HepG2 (cell line): ENCODE results near the gene SURF2. TPM values are rescaled to one million over a fixed set of nuclear protein-coding genes. Genes with fewer than 3 reads are reported as not detected.

Experiments
- ATF1 ChIP-seq: IDR thresholded peaks from 2 replicates; pipeline ENCODE4 v1.6.1; 2016; ENCODE audit warnings: mild to moderate bottlenecking, control low read depth
- KLF9 ChIP-seq: IDR thresholded peaks from 2 replicates; pipeline ENCODE4 v1.6.1; 2016; ENCODE audit warnings: low read depth
- MTF2 ChIP-seq: sonication (generic); formaldehyde crosslinking; IDR thresholded peaks from 2 replicates; pipeline ENCODE4 v1.5.0; 2020; ENCODE audit warnings: missing genetic modification reagents, borderline replicate concordance
- MXI1 ChIP-seq: IDR thresholded peaks from 3 replicates; pipeline ENCODE4 v1.6.1; 2012; ENCODE audit warnings: low read depth, low read length, inconsistent platforms, borderline replicate concordance
- NCOA5 ChIP-seq: sonication (generic); formaldehyde crosslinking; IDR thresholded peaks from 2 replicates; pipeline ENCODE4 v1.4.0; 2020; ENCODE audit warnings: missing genetic modification reagents
- SUZ12 ChIP-seq: fragments of 150-350 bp; IDR thresholded peaks from 2 replicates; pipeline ENCODE4 v1.6.1; 2014; ENCODE audit warnings: low read depth, low read length
- ZBTB7B ChIP-seq: sonication (generic); formaldehyde crosslinking; IDR thresholded peaks from 2 replicates; pipeline ENCODE4 v1.4.0; 2020; ENCODE audit warnings: missing genetic modification reagents
- ZFP1 ChIP-seq: IDR thresholded peaks from 2 replicates; pipeline ENCODE4 v1.6.1; 2016
- ZNF326 ChIP-seq: sonication (generic); formaldehyde crosslinking; IDR thresholded peaks from 2 replicates; pipeline ENCODE4 v1.4.0; 2020; ENCODE audit warnings: missing genetic modification reagents, borderline replicate concordance
- polyA plus RNA-seq, 8 experiments: library from polyadenylated mRNA; depleted of rRNA in 3 of 8; stranded (reverse) in 7 of 8; unstranded in 1 of 8; fragments of >200 nt; fragmentation: Illumina TruSeq in 4 of 8; extraction: Trizol in 4 of 8; gene quantifications; 2 replicates each; pipeline versions ENCODE4 v1.2.1 to v1.2.3, GENCODE V29; 2011 to 2016; ENCODE audit warnings: low read depth in 4 of 8, missing spikeins in 1 of 8, mixed read lengths in 1 of 8; ENCODE audit not compliant: insufficient read depth in 1 of 8
- total RNA-seq, 5 experiments: library from RNA; depleted of rRNA; stranded (reverse); fragments of >200 nt; fragmentation: Illumina TruSeq; extraction: Trizol; gene quantifications; 2 replicates each; pipeline ENCODE4 v1.2.3, GENCODE V29; 2016; ENCODE audit warnings: low read depth in 1 of 5
- TF ChIP-seq, protein P1 (sequence below): sonication (generic); formaldehyde crosslinking; IDR thresholded peaks from 2 replicates; pipeline ENCODE4 v1.9.0; 2021; ENCODE audit warnings: missing genetic modification reagents, mild to moderate bottlenecking, borderline replicate concordance
- TF ChIP-seq, protein P2 (sequence below): IDR thresholded peaks from 2 replicates; pipeline ENCODE4 v1.6.1; 2016; ENCODE audit warnings: control low read depth
- TF ChIP-seq, protein P3 (sequence below): sonication (generic); formaldehyde crosslinking; IDR thresholded peaks from 2 replicates; pipeline ENCODE4 v1.4.0; 2020; ENCODE audit warnings: mild to moderate bottlenecking, missing genetic modification reagents, borderline replicate concordance
- TF ChIP-seq, protein P4 (sequence below), 2 experiments: fragments of 450-650 bp in 1 of 2; sonication (generic) in 1 of 2; formaldehyde crosslinking in 1 of 2; IDR thresholded peaks; 2 replicates each; pipeline versions ENCODE4 v1.6.1 to v1.8.0; 2016 to 2022; ENCODE audit warnings: antibody characterized with exemption in 1 of 2, mild to moderate bottlenecking in 1 of 2, missing genetic modification reagents in 1 of 2

Gene SURF2
- total and polyA plus RNA-seq, 2 of the 13 experiments (the other 11 are each of a cell fraction or from before 2014, with no cell fraction given) = 6.3 to 13.6 TPM

DNA sequence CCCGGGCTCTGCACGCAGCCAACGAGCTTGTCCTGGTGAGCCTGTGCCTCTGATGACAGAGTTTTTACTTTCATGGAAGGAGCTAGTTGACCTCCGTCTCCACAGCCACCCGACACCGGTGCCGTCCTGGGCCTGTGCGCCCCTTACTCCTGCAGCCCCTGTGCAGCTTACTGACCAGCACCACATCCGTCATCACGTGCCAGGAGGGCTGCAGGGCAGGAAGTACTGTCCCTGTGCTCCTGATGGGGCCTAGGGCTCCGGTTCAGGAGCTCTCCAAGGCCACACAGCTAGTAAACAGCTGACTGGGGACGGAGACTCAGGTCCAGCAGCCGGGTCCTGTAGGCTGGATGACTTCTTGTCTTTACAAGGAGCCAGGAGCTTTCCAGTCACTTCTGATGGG, 30.0 kb downstream of the SURF2 start (continued):
- TF ChIP-seq, protein P1, sequence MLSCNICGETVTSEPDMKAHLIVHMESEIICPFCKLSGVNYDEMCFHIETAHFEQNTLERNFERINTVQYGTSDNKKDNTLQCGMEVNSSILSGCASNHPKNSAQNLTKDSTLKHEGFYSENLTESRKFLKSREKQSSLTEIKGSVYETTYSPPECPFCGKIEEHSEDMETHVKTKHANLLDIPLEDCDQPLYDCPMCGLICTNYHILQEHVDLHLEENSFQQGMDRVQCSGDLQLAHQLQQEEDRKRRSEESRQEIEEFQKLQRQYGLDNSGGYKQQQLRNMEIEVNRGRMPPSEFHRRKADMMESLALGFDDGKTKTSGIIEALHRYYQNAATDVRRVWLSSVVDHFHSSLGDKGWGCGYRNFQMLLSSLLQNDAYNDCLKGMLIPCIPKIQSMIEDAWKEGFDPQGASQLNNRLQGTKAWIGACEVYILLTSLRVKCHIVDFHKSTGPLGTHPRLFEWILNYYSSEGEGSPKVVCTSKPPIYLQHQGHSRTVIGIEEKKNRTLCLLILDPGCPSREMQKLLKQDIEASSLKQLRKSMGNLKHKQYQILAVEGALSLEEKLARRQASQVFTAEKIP (CRISPR knock-in tag) = no peak
- TF ChIP-seq MXI1 (no peak), ZNF326 (CRISPR knock-in tag) (no peak), SUZ12 (no peak), KLF9 (CRISPR knock-in tag) (no peak), ZFP1 (0 out of 2 replicates have a peak, but pooled peaks have one; percentile 31), ATF1 (CRISPR knock-in tag) (no peak), MTF2 (no peak), NCOA5 (CRISPR knock-in tag) (no peak), ZBTB7B (no peak)
- TF ChIP-seq, protein P2, sequence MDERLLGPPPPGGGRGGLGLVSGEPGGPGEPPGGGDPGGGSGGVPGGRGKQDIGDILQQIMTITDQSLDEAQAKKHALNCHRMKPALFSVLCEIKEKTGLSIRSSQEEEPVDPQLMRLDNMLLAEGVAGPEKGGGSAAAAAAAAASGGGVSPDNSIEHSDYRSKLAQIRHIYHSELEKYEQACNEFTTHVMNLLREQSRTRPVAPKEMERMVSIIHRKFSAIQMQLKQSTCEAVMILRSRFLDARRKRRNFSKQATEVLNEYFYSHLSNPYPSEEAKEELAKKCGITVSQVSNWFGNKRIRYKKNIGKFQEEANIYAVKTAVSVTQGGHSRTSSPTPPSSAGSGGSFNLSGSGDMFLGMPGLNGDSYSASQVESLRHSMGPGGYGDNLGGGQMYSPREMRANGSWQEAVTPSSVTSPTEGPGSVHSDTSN (CRISPR knock-in tag) = no peak
- TF ChIP-seq, protein P3, sequence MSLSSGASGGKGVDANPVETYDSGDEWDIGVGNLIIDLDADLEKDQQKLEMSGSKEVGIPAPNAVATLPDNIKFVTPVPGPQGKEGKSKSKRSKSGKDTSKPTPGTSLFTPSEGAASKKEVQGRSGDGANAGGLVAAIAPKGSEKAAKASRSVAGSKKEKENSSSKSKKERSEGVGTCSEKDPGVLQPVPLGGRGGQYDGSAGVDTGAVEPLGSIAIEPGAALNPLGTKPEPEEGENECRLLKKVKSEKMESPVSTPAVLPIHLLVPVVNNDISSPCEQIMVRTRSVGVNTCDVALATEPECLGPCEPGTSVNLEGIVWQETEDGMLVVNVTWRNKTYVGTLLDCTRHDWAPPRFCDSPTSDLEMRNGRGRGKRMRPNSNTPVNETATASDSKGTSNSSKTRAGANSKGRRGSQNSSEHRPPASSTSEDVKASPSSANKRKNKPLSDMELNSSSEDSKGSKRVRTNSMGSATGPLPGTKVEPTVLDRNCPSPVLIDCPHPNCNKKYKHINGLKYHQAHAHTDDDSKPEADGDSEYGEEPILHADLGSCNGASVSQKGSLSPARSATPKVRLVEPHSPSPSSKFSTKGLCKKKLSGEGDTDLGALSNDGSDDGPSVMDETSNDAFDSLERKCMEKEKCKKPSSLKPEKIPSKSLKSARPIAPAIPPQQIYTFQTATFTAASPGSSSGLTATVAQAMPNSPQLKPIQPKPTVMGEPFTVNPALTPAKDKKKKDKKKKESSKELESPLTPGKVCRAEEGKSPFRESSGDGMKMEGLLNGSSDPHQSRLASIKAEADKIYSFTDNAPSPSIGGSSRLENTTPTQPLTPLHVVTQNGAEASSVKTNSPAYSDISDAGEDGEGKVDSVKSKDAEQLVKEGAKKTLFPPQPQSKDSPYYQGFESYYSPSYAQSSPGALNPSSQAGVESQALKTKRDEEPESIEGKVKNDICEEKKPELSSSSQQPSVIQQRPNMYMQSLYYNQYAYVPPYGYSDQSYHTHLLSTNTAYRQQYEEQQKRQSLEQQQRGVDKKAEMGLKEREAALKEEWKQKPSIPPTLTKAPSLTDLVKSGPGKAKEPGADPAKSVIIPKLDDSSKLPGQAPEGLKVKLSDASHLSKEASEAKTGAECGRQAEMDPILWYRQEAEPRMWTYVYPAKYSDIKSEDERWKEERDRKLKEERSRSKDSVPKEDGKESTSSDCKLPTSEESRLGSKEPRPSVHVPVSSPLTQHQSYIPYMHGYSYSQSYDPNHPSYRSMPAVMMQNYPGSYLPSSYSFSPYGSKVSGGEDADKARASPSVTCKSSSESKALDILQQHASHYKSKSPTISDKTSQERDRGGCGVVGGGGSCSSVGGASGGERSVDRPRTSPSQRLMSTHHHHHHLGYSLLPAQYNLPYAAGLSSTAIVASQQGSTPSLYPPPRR (CRISPR knock-in tag) = peak; percentile 34; the same call in 1 of the 2 replicates
- TF ChIP-seq, protein P4, sequence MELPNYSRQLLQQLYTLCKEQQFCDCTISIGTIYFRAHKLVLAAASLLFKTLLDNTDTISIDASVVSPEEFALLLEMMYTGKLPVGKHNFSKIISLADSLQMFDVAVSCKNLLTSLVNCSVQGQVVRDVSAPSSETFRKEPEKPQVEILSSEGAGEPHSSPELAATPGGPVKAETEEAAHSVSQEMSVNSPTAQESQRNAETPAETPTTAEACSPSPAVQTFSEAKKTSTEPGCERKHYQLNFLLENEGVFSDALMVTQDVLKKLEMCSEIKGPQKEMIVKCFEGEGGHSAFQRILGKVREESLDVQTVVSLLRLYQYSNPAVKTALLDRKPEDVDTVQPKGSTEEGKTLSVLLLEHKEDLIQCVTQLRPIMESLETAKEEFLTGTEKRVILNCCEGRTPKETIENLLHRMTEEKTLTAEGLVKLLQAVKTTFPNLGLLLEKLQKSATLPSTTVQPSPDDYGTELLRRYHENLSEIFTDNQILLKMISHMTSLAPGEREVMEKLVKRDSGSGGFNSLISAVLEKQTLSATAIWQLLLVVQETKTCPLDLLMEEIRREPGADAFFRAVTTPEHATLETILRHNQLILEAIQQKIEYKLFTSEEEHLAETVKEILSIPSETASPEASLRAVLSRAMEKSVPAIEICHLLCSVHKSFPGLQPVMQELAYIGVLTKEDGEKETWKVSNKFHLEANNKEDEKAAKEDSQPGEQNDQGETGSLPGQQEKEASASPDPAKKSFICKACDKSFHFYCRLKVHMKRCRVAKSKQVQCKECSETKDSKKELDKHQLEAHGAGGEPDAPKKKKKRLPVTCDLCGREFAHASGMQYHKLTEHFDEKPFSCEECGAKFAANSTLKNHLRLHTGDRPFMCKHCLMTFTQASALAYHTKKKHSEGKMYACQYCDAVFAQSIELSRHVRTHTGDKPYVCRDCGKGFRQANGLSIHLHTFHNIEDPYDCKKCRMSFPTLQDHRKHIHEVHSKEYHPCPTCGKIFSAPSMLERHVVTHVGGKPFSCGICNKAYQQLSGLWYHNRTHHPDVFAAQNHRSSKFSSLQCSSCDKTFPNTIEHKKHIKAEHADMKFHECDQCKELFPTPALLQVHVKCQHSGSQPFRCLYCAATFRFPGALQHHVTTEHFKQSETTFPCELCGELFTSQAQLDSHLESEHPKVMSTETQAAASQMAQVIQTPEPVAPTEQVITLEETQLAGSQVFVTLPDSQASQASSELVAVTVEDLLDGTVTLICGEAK (IDR thresholded peaks at IDR 0.05) = no peak
- TF ChIP-seq, protein P4 (CRISPR knock-in tag; IDR thresholded peaks at IDR 0.05) = no peak
